Peyer's patch (tissue), 4 donors: ENCODE results near the gene PCAT6.

Source experiments
- CTCF ChIP-seq, 6 experiments: fragments of 450-650 bp in 4 of 6; fragments of 200-600 bp in 2 of 6; sonication (generic) in 1 of 6; IDR thresholded peaks; one replicate each; pipeline ENCODE4 v1.5.1; 2017 to 2019; ENCODE audit warnings: antibody characterized with exemption in 6 of 6, mild to moderate bottlenecking in 3 of 6, moderate library complexity in 1 of 6
- POLR2A ChIP-seq, 2 donors: fragments of 450-650 bp; IDR thresholded peaks; one replicate each; pipeline ENCODE4 v1.5.1; 2017; ENCODE audit warnings: antibody characterized with exemption in 2 of 2, mild to moderate bottlenecking in 2 of 2, moderate library complexity in 2 of 2

- TF ChIP-seq CTCF (IDR thresholded peaks at IDR 0.05) (no peak), POLR2A (IDR thresholded peaks at IDR 0.05) (no peak)
Measured at GRCh38 chr1:202770135-202770534, 40.6 kb upstream of the PCAT6 start.
